Inflammatory macrophage treated with lipopolysaccharide for 4 hours (primary cell): ENCODE measurements around the gene STX17.
A peak's percentile ranks its signal among the peaks of the same experiment; 100 is the strongest.
"Not testable (repeated sequence)": the region's sequence is repeated elsewhere in the genome, so short reads cannot be mapped to it uniquely, and the experiment has no call there.

Source experiments
- DNase-seq: peaks from one replicate; pipeline ENCODE4 v3.0.0-alpha.2; 2020

STX17 gene

DNA sequence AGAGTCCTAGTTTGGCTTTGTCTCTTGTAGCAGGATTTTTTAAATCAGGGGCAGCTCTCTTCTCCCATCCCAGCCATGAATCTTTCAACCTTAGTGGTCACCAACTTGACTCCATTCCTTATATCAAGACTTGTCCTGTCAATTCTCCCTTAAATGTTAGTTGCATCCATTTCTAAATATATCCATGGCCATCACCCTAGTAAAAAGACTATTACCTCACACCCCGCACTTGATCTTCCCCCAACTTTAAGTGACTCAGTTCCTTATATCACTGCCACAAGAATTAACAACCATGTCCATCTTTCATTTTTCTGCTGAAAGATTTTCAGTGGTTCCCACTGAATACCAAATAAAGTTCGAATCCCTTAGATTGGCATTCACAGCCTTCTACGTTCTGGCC, 67.0 kb downstream of the STX17 start:
- peak; percentile 12 for DNase-seq

- DNase-seq: no peak
Observed at GRCh38 chr9:99977033-99977792, 70.8 kb downstream of the STX17 start.

DNA sequence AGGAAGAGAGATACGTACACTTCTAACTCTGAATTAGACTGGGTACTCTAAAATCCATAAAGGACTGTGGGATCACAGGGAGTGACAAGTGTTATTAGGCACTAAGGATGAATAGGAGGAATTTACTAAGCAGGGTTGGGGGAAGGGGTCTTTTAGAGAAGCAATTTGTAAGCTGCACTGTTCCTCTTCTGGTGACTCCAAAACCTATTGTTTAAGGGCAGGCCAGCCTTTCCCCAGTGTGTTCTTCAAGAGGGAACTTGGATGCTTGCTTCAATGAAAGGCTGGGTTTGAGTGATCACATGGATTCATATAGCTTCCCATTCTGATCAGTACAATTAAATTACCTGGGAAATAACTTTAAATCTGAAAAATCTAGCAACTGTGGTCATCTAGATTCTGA, 71.8 kb downstream of the STX17 start:
- DNase-seq: no peak

- no peak for DNase-seq
Observed at GRCh38 chr9:99980598-99980997, 74.1 kb downstream of the STX17 start.

- no peak for DNase-seq
Observed at GRCh38 chr9:99986642-99987041, 80.2 kb downstream of the STX17 start.

DNA sequence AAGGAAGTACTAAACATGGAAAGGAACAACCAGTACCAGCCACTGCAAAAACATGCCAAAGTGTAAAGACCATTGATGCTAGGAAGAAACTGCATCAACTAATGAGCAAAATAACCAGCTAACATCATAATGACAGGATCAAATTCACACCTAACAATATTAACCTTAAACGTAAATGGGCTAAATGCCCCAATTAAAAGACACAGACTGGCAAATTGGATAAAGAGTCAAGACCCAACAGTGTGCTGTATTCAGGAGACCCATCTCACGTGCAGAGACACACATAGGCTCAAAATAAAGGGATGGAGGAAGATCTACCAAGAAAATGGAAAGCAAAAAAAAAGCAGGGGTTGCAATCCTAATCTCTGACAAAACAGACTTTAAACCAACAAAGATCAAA, 84.1 kb downstream of the STX17 start:
- not testable (repeated sequence) for DNase-seq

GRCh38 chr9:99998266-99998665, 91.8 kb downstream of the STX17 start:
- no peak for DNase-seq

DNA sequence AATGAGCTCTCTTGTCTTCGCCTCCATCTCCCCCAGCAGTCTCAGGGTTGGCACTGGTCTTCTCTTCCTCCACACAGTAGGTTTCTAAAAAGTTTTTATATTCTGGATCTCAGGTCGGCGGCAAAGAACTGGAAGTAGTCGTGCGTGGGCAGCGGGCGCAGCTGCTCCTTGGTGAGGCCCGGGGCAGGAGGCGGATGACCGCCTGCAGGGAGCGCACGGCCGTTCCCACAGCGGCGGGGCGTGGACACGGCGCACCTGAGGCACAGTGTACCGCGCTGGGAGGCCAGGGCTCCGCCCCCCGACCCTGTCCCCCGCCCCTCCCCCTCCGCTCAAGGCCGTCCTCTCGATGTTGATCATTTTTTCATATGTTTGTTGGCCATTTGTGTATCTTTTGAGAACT, 92.4 kb downstream of the STX17 start:
- no peak for DNase-seq

DNA sequence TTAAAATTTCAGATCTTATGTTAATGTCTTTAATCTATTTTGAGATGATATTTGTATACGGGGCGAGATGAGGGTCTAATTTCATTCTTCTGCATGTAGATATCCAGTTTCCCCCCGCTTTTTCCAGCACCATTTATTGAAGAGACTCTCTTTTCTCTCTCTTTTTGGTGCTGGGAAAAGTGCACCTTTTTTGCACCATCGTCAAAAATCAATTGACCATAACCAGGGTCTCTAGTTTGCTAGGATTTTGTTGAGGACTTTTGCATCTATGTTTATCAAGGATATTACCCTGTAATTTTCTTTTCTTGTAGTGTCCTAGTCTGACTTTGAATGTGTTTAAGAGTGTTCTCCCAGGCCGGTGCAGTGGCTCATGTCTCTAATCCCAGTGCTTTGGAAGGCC, 93.3 kb downstream of the STX17 start:
- DNase-seq: no peak

GRCh38 chr9:100011062-100011681, 104.7 kb downstream of the STX17 start:
- peak; percentile 59 for DNase-seq

DNA sequence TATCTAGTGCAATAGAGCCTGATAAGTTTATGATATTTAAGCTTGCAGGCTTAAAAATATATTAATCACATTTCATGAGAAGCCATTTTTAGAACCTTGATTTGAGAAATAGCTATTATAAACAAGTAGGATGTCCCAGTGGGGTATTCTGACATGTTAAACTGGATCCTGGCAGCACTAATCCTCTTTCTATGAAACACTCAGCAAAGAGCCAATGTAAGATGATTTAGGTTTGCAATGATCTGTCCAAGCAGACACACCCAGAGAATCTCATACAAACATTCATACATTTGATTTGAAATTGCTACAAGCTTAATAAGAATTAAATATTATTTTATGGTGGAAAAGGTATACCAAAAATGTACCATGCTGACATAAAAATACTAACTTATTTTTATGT, 105.8 kb downstream of the STX17 start:
- DNase-seq: no peak

- DNase-seq: no peak
Observed at GRCh38 chr9:100013573-100013972, 107.1 kb downstream of the STX17 start.

- no peak for DNase-seq
Observed at GRCh38 chr9:100014846-100015245, 108.4 kb downstream of the STX17 start.

- DNase-seq: no peak
Observed at GRCh38 chr9:100019541-100019940, 113.1 kb downstream of the STX17 start.
